Measurements from ENCODE around the gene PARD6G.

PARD6G gene

GRCh38 chr18:80210312-80211083 lies 36.8 kb downstream of the PARD6G start:
- no peak for DNase-seq

- DNase-seq = no peak
Observed at GRCh38 chr18:80208620-80209019, 38.7 kb downstream of the PARD6G start.

GRCh38 chr18:80205294-80205693 lies 42.0 kb downstream of the PARD6G start:
- DNase-seq = no peak

- DNase-seq = no peak
Observed at GRCh38 chr18:80204142-80204541, 43.2 kb downstream of the PARD6G start.

- no peak for DNase-seq
Observed at GRCh38 chr18:80203249-80203648, 44.1 kb downstream of the PARD6G start.

GRCh38 chr18:80202264-80202998 lies 44.9 kb downstream of the PARD6G start:
- no peak for DNase-seq

- DNase-seq = no peak
Observed at GRCh38 chr18:80201739-80202138, 45.6 kb downstream of the PARD6G start.

GRCh38 chr18:80200932-80201672 lies 46.2 kb downstream of the PARD6G start:
- no peak for DNase-seq

GRCh38 chr18:80200171-80200931 lies 47.0 kb downstream of the PARD6G start:
- no peak for DNase-seq

- no peak for DNase-seq
Observed at GRCh38 chr18:80198994-80199748, 48.1 kb downstream of the PARD6G start.

- no peak for DNase-seq
Observed at GRCh38 chr18:80198391-80198790, 48.9 kb downstream of the PARD6G start.

- no peak for DNase-seq
Observed at GRCh38 chr18:80197528-80197927, 49.8 kb downstream of the PARD6G start.

GRCh38 chr18:80196528-80197320 lies 50.6 kb downstream of the PARD6G start:
- no peak for DNase-seq

GRCh38 chr18:80194874-80195570 lies 52.3 kb downstream of the PARD6G start:
- DNase-seq = no peak

- no peak for DNase-seq
Observed at GRCh38 chr18:80193701-80194100, 53.6 kb downstream of the PARD6G start.

GRCh38 chr18:80192653-80193385 lies 54.5 kb downstream of the PARD6G start:
- DNase-seq = no peak

- DNase-seq = no peak
Observed at GRCh38 chr18:80191907-80192652, 55.2 kb downstream of the PARD6G start.

GRCh38 chr18:80191264-80191663 lies 56.0 kb downstream of the PARD6G start:
- no peak for DNase-seq

- no peak for DNase-seq
Observed at GRCh38 chr18:80190311-80190710, 57.0 kb downstream of the PARD6G start.
